Measurements from ENCODE around the gene KIF18A. TPM values are rescaled to one million over a fixed set of nuclear protein-coding genes. Genes with fewer than 3 reads are reported as not detected.
A peak's percentile ranks its signal among the peaks of the same experiment; 100 is the strongest.

Gene KIF18A
- total RNA-seq, 1 donor: 25.0 TPM

GRCh38 chr11:28049338-28050216 is 58.4 kb downstream of the KIF18A start:
- peak; percentile 71 for DNase-seq (ENCODE audit: low read depth)
- no peak for TF ChIP-seq CTCF (IDR thresholded peaks at IDR 0.05; ENCODE audit: insufficient read depth, low read depth, low read length)
- no peak overlapping the region for H3K4me3 ChIP-seq (ENCODE audit: low read depth, low read length)

GRCh38 chr11:28048812-28049211 is 59.1 kb downstream of the KIF18A start:
- no peak for TF ChIP-seq CTCF (IDR thresholded peaks at IDR 0.05; ENCODE audit: insufficient read depth, low read depth, low read length)
- DNase-seq (ENCODE audit: low read depth): no peak
- no peak overlapping the region for H3K4me3 ChIP-seq (ENCODE audit: low read depth, low read length)

- no peak overlapping the region for H3K4me3 ChIP-seq (ENCODE audit: low read depth, low read length)
- DNase-seq (ENCODE audit: low read depth): peak; percentile 20
- no peak for TF ChIP-seq CTCF (IDR thresholded peaks at IDR 0.05; ENCODE audit: insufficient read depth, low read depth, low read length)
Measured at GRCh38 chr11:28043930-28044709, 63.8 kb downstream of the KIF18A start.

GRCh38 chr11:28040384-28040783 is 67.6 kb downstream of the KIF18A start:
- no peak for TF ChIP-seq CTCF (IDR thresholded peaks at IDR 0.05; ENCODE audit: insufficient read depth, low read depth, low read length)
- no peak overlapping the region for H3K4me3 ChIP-seq (ENCODE audit: low read depth, low read length)
- peak; percentile 36 for DNase-seq (ENCODE audit: low read depth)

GRCh38 chr11:28038775-28039174 is 69.2 kb downstream of the KIF18A start:
- no peak for DNase-seq (ENCODE audit: low read depth)
- no peak for TF ChIP-seq CTCF (IDR thresholded peaks at IDR 0.05; ENCODE audit: insufficient read depth, low read depth, low read length)

GRCh38 chr11:28026634-28027290 is 81.2 kb downstream of the KIF18A start:
- no peak for DNase-seq (ENCODE audit: low read depth)
- no peak overlapping the region for H3K4me3 ChIP-seq (ENCODE audit: low read depth, low read length)
- TF ChIP-seq CTCF (IDR thresholded peaks at IDR 0.05; ENCODE audit: insufficient read depth, low read depth, low read length): no peak

More at GRCh38 chr11:28038775-28039174, 69.2 kb downstream of the KIF18A start:
- no peak overlapping the region for H3K4me3 ChIP-seq (ENCODE audit: low read depth, low read length)
